Astrocyte (in vitro differentiated cells and primary cell): ENCODE results near the gene CDK17.
"Not testable (repeated sequence)": the region's sequence is repeated elsewhere in the genome, so short reads cannot be mapped to it uniquely, and the experiment has no call there.

Experiments used
- CTCF ChIP-seq: IDR thresholded peaks from 2 replicates; pipeline ENCODE4 v1.5.1; 2011; ENCODE audit warnings: low read depth, mild to moderate bottlenecking, inconsistent platforms, low read length, moderate library complexity; ENCODE audit not compliant: insufficient read depth
- EZH2 ChIP-seq: IDR thresholded peaks from 2 replicates; pipeline ENCODE4 v1.6.1; 2012; ENCODE audit warnings: mild to moderate bottlenecking, low read length, inconsistent platforms; ENCODE audit not compliant: insufficient read depth

DNA sequence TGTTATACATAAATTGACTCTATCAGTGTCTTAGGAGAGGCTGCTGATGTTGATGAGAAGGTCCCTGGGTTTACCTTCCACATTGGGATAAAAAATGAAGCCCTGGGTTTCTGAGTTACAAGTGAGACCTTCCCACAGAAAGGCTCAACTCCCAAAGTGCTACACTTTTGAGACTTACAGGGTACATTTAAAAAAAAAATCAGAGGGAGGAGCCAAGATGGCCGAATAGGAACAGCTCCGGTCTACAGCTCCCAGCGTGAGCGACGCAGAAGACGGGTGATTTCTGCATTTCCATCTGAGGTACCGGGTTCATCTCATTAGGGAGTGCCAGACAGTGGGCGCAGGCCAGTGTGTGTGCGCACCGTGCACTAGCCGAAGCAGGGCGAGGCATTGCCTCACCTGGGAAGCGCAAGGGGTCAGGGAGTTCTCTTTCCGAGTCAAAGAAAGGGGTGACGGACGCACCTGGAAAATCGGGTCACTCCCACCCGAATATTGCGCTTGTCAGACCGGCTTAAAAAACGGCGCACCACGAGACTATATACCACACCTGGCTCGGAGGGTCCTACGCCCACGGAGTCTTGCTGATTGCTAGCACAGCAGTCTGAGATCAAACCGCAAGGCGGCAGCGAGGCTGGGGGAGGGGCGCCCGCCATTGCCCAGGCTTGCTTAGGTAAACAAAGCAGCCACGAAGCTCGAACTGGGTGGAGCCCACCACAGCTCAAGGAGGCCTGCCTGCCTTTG is 84.3 kb downstream of the CDK17 start:
- TF ChIP-seq CTCF, EZH2: not testable (repeated sequence)
